GM12878 (cell line): ENCODE data around the gene RGL4. TPM values are rescaled to one million over a fixed set of nuclear protein-coding genes. Genes with fewer than 3 reads are reported as not detected.

Source experiments
- ATAC-seq: fragments of 200-7000 bp; cut with Tn5 transposase; 3 replicates; pipeline ENCODE4 v1.9.1; 2020; ENCODE audit warnings: mild to moderate bottlenecking, moderate library complexity
- BruUV-seq: library from RNA; stranded (reverse); fragments of 400-500 nt; replicated peaks from 2 replicates; lab custom pipeline; 2021; lab: Mats Ljungman, UMichigan
- CTCF ChIA-PET: fragments of 300-600 bp; sonication (Branson Sonifier 250); formaldehyde crosslinking; extraction: SDS; loops from one replicate; lab custom pipeline; 2021; ENCODE audit warnings: inconsistent platforms; lab: Yijun Ruan, JAX
- POLR2A ChIA-PET: fragments of 350-600 bp; formaldehyde crosslinking; extraction: SDS; loops from one replicate; lab custom pipeline; 2021; ENCODE audit warnings: inconsistent platforms; lab: Charles Lee
- RAD21 ChIA-PET: fragments of 300-600 bp; sonication (Branson Sonifier 250); formaldehyde crosslinking; loops from one replicate; lab custom pipeline; 2023; ENCODE audit warnings: antibody characterized with exemption; ENCODE audit not compliant: unreplicated experiment; lab: Charles Lee
- SMC1A ChIA-PET: fragments of 300-600 bp; sonication (Branson Sonifier 250); formaldehyde crosslinking; loops from one replicate; lab custom pipeline; 2023; ENCODE audit not compliant: unreplicated experiment, uncharacterized antibody; lab: Charles Lee
- DNase-seq: peaks from one replicate; pipeline ENCODE4 v3.0.0-alpha.2; 2011; ENCODE audit warnings: low read depth, low spot score
- FAIRE-seq: peaks from 3 replicates; lab custom pipeline; 2011; peaks lifted over from hg19 to GRCh38; lab: Jason Lieb, UNC
- H2AFZ ChIP-seq: 2 replicates; pipeline ENCODE4 v1.6.0; 2011; ENCODE audit warnings: low read depth, low read length, control low read depth; ENCODE audit not compliant: control insufficient read depth
- H3K27ac ChIP-seq: 2 replicates; pipeline ENCODE4 v1.5.1; 2011; ENCODE audit warnings: control low read depth; ENCODE audit not compliant: control insufficient read depth, insufficient read depth
- H3K27me3 ChIP-seq, 2 experiments: replicated peaks in 1 of 2; 2 replicates each; pipeline versions ENCODE4 v1.6.0 to v1.6.1; 2011; ENCODE audit warnings: low read length in 1 of 2; ENCODE audit not compliant: control insufficient read depth in 2 of 2, insufficient read depth in 2 of 2
- H3K36me3 ChIP-seq, 2 experiments: 2 replicates each; pipeline ENCODE4 v1.5.1; 2011; ENCODE audit warnings: low read length in 1 of 2; ENCODE audit not compliant: control insufficient read depth in 2 of 2, insufficient read depth in 2 of 2
- H3K4me1 ChIP-seq: 2 replicates; pipeline ENCODE4 v1.6.1; 2011; ENCODE audit warnings: mild to moderate bottlenecking, low read length, moderate library complexity, mixed read lengths; ENCODE audit not compliant: control insufficient read depth, insufficient read depth
- H3K4me2 ChIP-seq: 2 replicates; pipeline ENCODE4 v1.6.0; 2011; ENCODE audit warnings: control low read depth; ENCODE audit not compliant: control insufficient read depth, insufficient read depth
- H3K4me3 ChIP-seq: fragments of 200-600 bp; sonication (generic); 2 replicates; pipeline ENCODE4 v1.5.1; 2016
- H3K79me2 ChIP-seq: 2 replicates; pipeline ENCODE4 v1.6.0; 2011; ENCODE audit warnings: low read length; ENCODE audit not compliant: control insufficient read depth, insufficient read depth
- H3K9ac ChIP-seq: 2 replicates; pipeline ENCODE4 v1.8.0; 2011; ENCODE audit warnings: low read length, control low read depth, mixed read lengths; ENCODE audit not compliant: control insufficient read depth, insufficient read depth
- H3K9me3 ChIP-seq: replicated peaks from 3 replicates; pipeline ENCODE4 v1.5.1; 2011; ENCODE audit warnings: mild to moderate bottlenecking, low read length; ENCODE audit not compliant: control insufficient read depth, insufficient read depth
- H4K20me1 ChIP-seq: 2 replicates; pipeline ENCODE4 v1.6.0; 2011; ENCODE audit not compliant: control insufficient read depth, insufficient read depth
- ASH2L ChIP-seq: fragments of 300-600, 200-600 bp; sonication (generic); IDR thresholded peaks from 2 replicates; pipeline ENCODE4 v1.6.1; 2017; ENCODE audit warnings: low read depth, mild to moderate bottlenecking, borderline replicate concordance
- ATF7 ChIP-seq: fragments of 450-650 bp; IDR thresholded peaks from 2 replicates; pipeline ENCODE4 v1.6.1; 2016; ENCODE audit warnings: low read depth, mild to moderate bottlenecking
- CBX5 ChIP-seq: sonication (generic); IDR thresholded peaks from 2 replicates; pipeline ENCODE4 v1.6.1; 2016; ENCODE audit warnings: low read depth, moderate library complexity, mild to moderate bottlenecking, inconsistent platforms
- CEBPB ChIP-seq, 2 experiments: fragments of 150-350 bp in 1 of 2; IDR thresholded peaks; 2 replicates each; pipeline ENCODE4 v1.6.1; 2012 to 2014; ENCODE audit warnings: low read depth in 2 of 2, low read length in 2 of 2, borderline replicate concordance in 1 of 2, inconsistent platforms in 1 of 2
- CREM ChIP-seq: IDR thresholded peaks from 2 replicates; pipeline ENCODE4 v1.6.1; 2014; ENCODE audit warnings: antibody characterized with exemption, low read depth
- EED ChIP-seq: sonication (generic); IDR thresholded peaks from 2 replicates; pipeline ENCODE4 v1.6.1; 2016; ENCODE audit warnings: antibody characterized with exemption, low read depth
- EP300 ChIP-seq, 2 experiments: fragments of 150-350 bp in 1 of 2; IDR thresholded peaks; 2 replicates each; pipeline ENCODE4 v1.6.1; 2011 to 2012; ENCODE audit warnings: low read depth in 2 of 2, low read length in 2 of 2, borderline replicate concordance in 1 of 2, improper control_type of control experiment in 1 of 2, inconsistent platforms in 1 of 2; ENCODE audit not compliant: control insufficient read depth in 1 of 2
- JUND ChIP-seq: IDR thresholded peaks from 2 replicates; pipeline ENCODE4 v1.6.1; 2012; ENCODE audit warnings: low read depth, mild to moderate bottlenecking, low read length, improper control_type of control experiment, moderate library complexity
- MTA2 ChIP-seq: fragments of 450-650 bp; IDR thresholded peaks from 2 replicates; pipeline ENCODE4 v1.6.1; 2016; ENCODE audit warnings: low read depth, mild to moderate bottlenecking, moderate library complexity
- MXI1 ChIP-seq: fragments of 150-350 bp; IDR thresholded peaks from 2 replicates; pipeline ENCODE4 v1.6.1; 2011; ENCODE audit warnings: low read depth, mild to moderate bottlenecking, inconsistent platforms, low read length, improper control_type of control experiment
- NBN ChIP-seq: fragments of 450-650 bp; IDR thresholded peaks from 2 replicates; pipeline ENCODE4 v1.6.1; 2016
- POLR2A ChIP-seq: IDR thresholded peaks from 2 replicates; pipeline ENCODE4 v1.6.1; 2011; ENCODE audit warnings: low read depth, mild to moderate bottlenecking, low read length
- POLR2AphosphoS2 ChIP-seq: IDR thresholded peaks from 2 replicates; pipeline ENCODE4 v1.6.1; 2011; ENCODE audit warnings: low read depth, mild to moderate bottlenecking, low read length, improper control_type of control experiment, moderate library complexity
- POLR2AphosphoS5 ChIP-seq: IDR thresholded peaks from 2 replicates; pipeline ENCODE4 v1.6.1; 2011; ENCODE audit warnings: mild to moderate bottlenecking, low read length, inconsistent platforms
- SMAD5 ChIP-seq: IDR thresholded peaks from 2 replicates; pipeline ENCODE4 v1.6.1; 2016; ENCODE audit warnings: antibody characterized with exemption, low read depth
- TARDBP ChIP-seq: IDR thresholded peaks from 2 replicates; pipeline ENCODE4 v1.6.1; 2016; ENCODE audit warnings: borderline replicate concordance
- TBL1XR1 ChIP-seq: IDR thresholded peaks from 2 replicates; pipeline ENCODE4 v1.6.1; 2012; ENCODE audit warnings: low read depth, low read length, improper control_type of control experiment
- TCF3 ChIP-seq: IDR thresholded peaks from 2 replicates; pipeline ENCODE4 v1.6.1; 2012; ENCODE audit warnings: low read depth, mild to moderate bottlenecking, low read length, borderline replicate concordance; ENCODE audit not compliant: insufficient read depth
- WRNIP1 ChIP-seq: IDR thresholded peaks from 2 replicates; pipeline ENCODE4 v1.6.1; 2011; ENCODE audit warnings: low read depth, low read length, improper control_type of control experiment, borderline replicate concordance
- ZBTB33 ChIP-seq: fragments of 450-650 bp; IDR thresholded peaks from 2 replicates; pipeline ENCODE4 v1.6.1; 2017; ENCODE audit warnings: mild to moderate bottlenecking
- ZNF207 ChIP-seq: fragments of 450-650 bp; IDR thresholded peaks from 2 replicates; pipeline ENCODE4 v1.6.1; 2014; ENCODE audit warnings: antibody characterized with exemption, mild to moderate bottlenecking, borderline replicate concordance
- ZNF24 ChIP-seq: fragments of 450-650 bp; IDR thresholded peaks from 2 replicates; pipeline ENCODE4 v1.6.1; 2017; ENCODE audit warnings: antibody characterized with exemption, mild to moderate bottlenecking
- ZSCAN29 ChIP-seq: fragments of 450-650 bp; IDR thresholded peaks from 2 replicates; pipeline ENCODE4 v1.6.1; 2017; ENCODE audit warnings: mild to moderate bottlenecking, moderate library complexity
- WGBS: methylation state at CpG from one replicate; pipeline ENCODE4 v1.1.6; 2016; ENCODE audit warnings: low lambda C conversion rate; ENCODE audit not compliant: insufficient replicate concordance, insufficient coverage; ENCODE audit errors: missing lambda C conversion rate; 5-methylcytosine and 5-hydroxymethylcytosine counted together
- in situ Hi-C: fragments of 300-500 bp; cut with MboI; formaldehyde crosslinking; loops from 9 replicates; pipeline ENCODE4 v1.14.3; 2018; ENCODE audit warnings: mixed read lengths
- intact Hi-C: fragments of 100-400 bp; cut with micrococcal nuclease; formaldehyde crosslinking; loops from one replicate; pipeline ENCODE4 v1.14.2; 2022; ENCODE audit not compliant: unreplicated experiment
- polyA plus RNA-seq, 11 experiments: library from polyadenylated mRNA; depleted of rRNA in 4 of 11; unstranded in 6 of 11; stranded (reverse) in 5 of 11; fragments of >200 nt; fragmentation: Nextera tagmentation in 4 of 11; fragmentation: Illumina TruSeq in 1 of 11; extraction: Ambion mirVana in 4 of 11; extraction: Trizol in 1 of 11; gene quantifications; 1 replicate in 1 of 11; 2 replicates in 10 of 11; pipeline versions ENCODE4 v1.2.1 to v1.2.3, GENCODE V29; 2011 to 2016; ENCODE audit warnings: inconsistent platforms in 2 of 11, missing spikeins in 2 of 11, low read depth in 1 of 11
- total RNA-seq, 4 experiments: library from RNA; depleted of rRNA in 3 of 4; stranded (reverse); fragments of >200 nt in 3 of 4; fragmentation: Illumina TruSeq in 1 of 4; extraction: Trizol in 1 of 4; gene quantifications; 2 replicates each; pipeline versions ENCODE4 v1.2.1 to v1.2.3, GENCODE V29; 2013 to 2021

Gene RGL4
- total and polyA plus RNA-seq, 10 of the 15 experiments (the other 5 are each of a cell fraction or from before 2014, with no cell fraction given) = 1.4 to 9.0 (median 2.0) TPM; not detected in 1

- H3K9ac ChIP-seq = peak overlapping the region; percentile 92
- H2AFZ ChIP-seq = peak overlapping the region; percentile 99
- DNase-seq = peak; percentile 53
- BruUV-seq = TSS peak; percentile 75
- SMC1A ChIA-PET = interaction anchor here (0.9 to 1.6 kb wide), 5 partner anchors 18 to 140 kb away, joined by 3 to 6 read pairs (median 3); partner anchors contain the start of gene SLC2A11
- peak overlapping the region; percentile 64 for H3K27ac ChIP-seq
- H3K4me1 ChIP-seq = peaks cover 14% of the 10 kb centered on the region
- RAD21 ChIA-PET = interaction anchor here (1.0 to 2.1 kb wide), 5 partner anchors 10 to 129 kb away, joined by 3 to 7 read pairs (median 3); partner anchors contain the start of gene ZNF70
- H3K4me2 ChIP-seq = peak overlapping the region; percentile 76
- in situ Hi-C loops (no loop called here), intact Hi-C loops (no loop called here)
- peak; percentile 94 for FAIRE-seq
- peaks cover 12% of the 10 kb centered on the region for H3K79me2 ChIP-seq
- peak overlapping the region; percentile 83 for H3K4me3 ChIP-seq
- H3K36me3 ChIP-seq = peaks cover 7 to 16% of the 10 kb centered on the region in 2 experiments; a peak in 3 of 4 replicates
- H3K27me3 ChIP-seq = no peaks in the 10 kb centered on the region
- ATAC-seq = peak; percentile 95
- WGBS = 5% methylated on average over 84 of the region's 84 CpGs
- no peaks in the 10 kb centered on the region for H3K9me3 ChIP-seq
- POLR2A ChIA-PET = interaction anchor here (0.7 to 2.7 kb wide), 8 partner anchors 9 to 127 kb away, joined by 3 to 12 read pairs (median 4); partner anchors contain the start of gene ZNF70
- H4K20me1 ChIP-seq = no peaks in the 10 kb centered on the region
- CTCF ChIA-PET = interaction anchor here (1.1 to 1.8 kb wide), 5 partner anchors 32 to 132 kb away, joined by 3 to 8 read pairs (median 4); partner anchors contain the start of gene CHCHD10
- TF ChIP-seq ZNF24 (0 out of 2 replicates have a peak, but pooled peaks have one; percentile 13), TCF3 (peak; percentile 70; the same call in 1 of the 2 replicates), TARDBP (peak; percentile 93), TBL1XR1 (peak; percentile 46; the same call in 1 of the 2 replicates), ZNF207 (peak; percentile 96), ZSCAN29 (no peak), ATF7 (no peak; the same call in 1 of the 2 replicates), MXI1 (no peak), POLR2A (peak; percentile 97), MTA2 (peak; percentile 24; the same call in 1 of the 2 replicates), POLR2AphosphoS5 (peak; percentile 86), CEBPB (IDR thresholded peaks at IDR 0.05; ENCODE audit: borderline replicate concordance in 1 of 2, low read depth in 2 of 2, low read length in 2 of 2) (no peak), JUND (no peak), EED (peak; percentile 51; the same call in 1 of the 2 replicates), CREM (peak; percentile 99), WRNIP1 (no peak), SMAD5 (peak; percentile 27; the same call in 1 of the 2 replicates), POLR2AphosphoS2 (peak; percentile 88), ASH2L (peak; percentile 89; the same call in 1 of the 2 replicates), CBX5 (no peak), NBN (peak; percentile 94), ZBTB33 (no peak), EP300 (IDR thresholded peaks at IDR 0.05; ENCODE audit: borderline replicate concordance in 1 of 2, control insufficient read depth in 1 of 2, low read depth in 2 of 2, low read length in 2 of 2) (peak in 1 of 2 experiments; percentile 10; a peak in 1 of 4 replicates)
Observed at GRCh38 chr22:23716811-23717801, 26.3 kb downstream of the RGL4 start.
